ENCODE data around the gene BANK1. TPM values are rescaled to one million over a fixed set of nuclear protein-coding genes. Genes with fewer than 3 reads are reported as not detected.

Gene BANK1
- total RNA-seq, 3 donors from 2014 or later = 0.98 to 13.3 (median 2.0) TPM

DNA sequence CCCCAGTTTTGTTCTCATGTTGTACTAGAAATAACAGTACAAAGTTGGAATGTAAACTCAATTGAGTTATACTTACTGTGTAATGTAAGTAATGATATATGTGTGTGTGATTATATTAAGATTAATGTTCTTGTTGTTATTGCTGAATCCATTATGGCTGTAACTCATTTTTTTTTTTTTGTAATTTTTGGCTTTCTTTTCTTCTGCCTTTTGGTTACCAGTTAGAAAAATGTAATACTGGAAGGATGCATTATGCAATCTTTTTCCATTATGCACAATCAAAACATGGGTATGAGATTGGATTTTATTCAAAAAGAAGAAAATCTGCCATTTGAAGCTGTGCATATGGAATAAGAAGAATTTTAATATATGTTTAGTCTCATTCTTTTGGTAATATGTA, 34.0 kb downstream of the BANK1 start:
- H3K4me1 ChIP-seq = no peaks in the 10 kb centered on the region
- no peak for DNase-seq (ENCODE audit: low spot score in 2 of 2)
- no peak overlapping the region for H3K4me3 ChIP-seq
- H3K27ac ChIP-seq = no peak overlapping the region
- no peak for TF ChIP-seq POLR2AphosphoS5 (IDR thresholded peaks at IDR 0.05)
- no peak for TF ChIP-seq CTCF (IDR thresholded peaks at IDR 0.05)
- TF ChIP-seq POLR2A (IDR thresholded peaks at IDR 0.05) = no peak
- H3K36me3 ChIP-seq = no peaks in the 10 kb centered on the region
- H3K9me3 ChIP-seq = no peaks in the 10 kb centered on the region
- intact Hi-C loops (cut with DNase I; ENCODE audit: low total_unique reads) = no loop called here
- H3K27me3 ChIP-seq = no peaks in the 10 kb centered on the region

DNA sequence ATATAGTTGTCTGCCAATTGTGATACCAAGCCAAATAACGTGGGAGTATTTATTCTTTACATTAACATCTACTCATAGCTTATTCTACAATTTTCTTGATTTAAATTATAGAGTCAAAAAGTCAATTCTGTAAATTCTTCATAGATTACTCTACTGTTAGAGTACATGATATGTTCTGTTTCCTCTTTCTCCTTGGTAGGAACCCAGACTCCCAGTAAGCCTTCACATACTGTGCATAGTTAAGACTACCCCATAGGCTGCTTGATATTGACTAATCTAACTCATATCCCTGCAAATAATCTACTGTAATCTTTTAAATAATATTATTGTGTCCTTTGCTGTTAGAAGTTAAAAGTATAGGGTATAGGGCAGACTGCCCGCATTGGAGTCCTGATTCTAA, 35.4 kb downstream of the BANK1 start:
- Histone ChIP-seq H3K27me3 (no peaks in the 10 kb centered on the region), H3K27ac (no peak overlapping the region), H3K9me3 (no peaks in the 10 kb centered on the region), H3K4me1 (no peaks in the 10 kb centered on the region), H3K36me3 (no peaks in the 10 kb centered on the region), H3K4me3 (no peak overlapping the region)
- intact Hi-C loops (cut with DNase I; ENCODE audit: low total_unique reads) = no loop called here
- TF ChIP-seq CTCF (IDR thresholded peaks at IDR 0.05) (no peak), POLR2AphosphoS5 (IDR thresholded peaks at IDR 0.05) (no peak), POLR2A (IDR thresholded peaks at IDR 0.05) (no peak)
- no peak for DNase-seq (ENCODE audit: low spot score in 2 of 2)

DNA sequence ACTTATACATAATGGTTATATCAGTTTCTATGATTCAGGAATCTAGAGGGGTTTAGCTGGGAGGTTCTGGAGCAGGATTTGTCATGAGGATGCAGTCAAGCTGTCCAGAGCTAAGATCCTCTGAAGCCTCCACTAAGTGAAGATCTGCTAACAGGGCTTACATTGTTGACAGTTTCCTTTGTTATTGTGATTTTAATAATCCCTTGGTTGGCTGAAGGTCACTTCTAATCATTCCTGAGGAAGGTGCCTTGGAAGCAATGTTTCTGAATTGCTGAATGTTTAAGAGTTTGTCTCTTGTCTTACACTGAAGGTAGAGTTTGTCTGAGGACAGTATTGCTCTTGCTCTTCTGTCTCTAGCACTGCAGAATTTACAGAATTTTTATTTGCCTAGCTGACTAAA, 41.3 kb downstream of the BANK1 start:
- TF ChIP-seq POLR2A (IDR thresholded peaks at IDR 0.05) (no peak), CTCF (IDR thresholded peaks at IDR 0.05) (no peak), POLR2AphosphoS5 (IDR thresholded peaks at IDR 0.05) (no peak)
- H3K4me3 ChIP-seq = no peak overlapping the region
- no peak overlapping the region for H3K27ac ChIP-seq
- intact Hi-C loops (cut with DNase I; ENCODE audit: low total_unique reads) = no loop called here
- no peak for DNase-seq (ENCODE audit: low spot score in 2 of 2)
- H3K27me3 ChIP-seq = no peaks in the 10 kb centered on the region
- H3K9me3 ChIP-seq = no peaks in the 10 kb centered on the region
- H3K4me1 ChIP-seq = peaks cover 0 to 3% of the 10 kb centered on the region in 2 donors
- no peaks in the 10 kb centered on the region for H3K36me3 ChIP-seq

GRCh38 chr4:101833480-101833879, 43.0 kb downstream of the BANK1 start:
- peaks cover 0 to 3% of the 10 kb centered on the region in 2 donors for H3K4me1 ChIP-seq
- no peaks in the 10 kb centered on the region for H3K27me3 ChIP-seq
- H3K9me3 ChIP-seq = no peaks in the 10 kb centered on the region
- H3K4me3 ChIP-seq = no peak overlapping the region
- no peak overlapping the region for H3K27ac ChIP-seq
- no peak for DNase-seq (ENCODE audit: low spot score in 2 of 2)
- H3K36me3 ChIP-seq = no peaks in the 10 kb centered on the region
- intact Hi-C loops (cut with DNase I; ENCODE audit: low total_unique reads) = no loop called here
- no peak for TF ChIP-seq CTCF (IDR thresholded peaks at IDR 0.05)
- no peak for TF ChIP-seq POLR2A (IDR thresholded peaks at IDR 0.05)
- TF ChIP-seq POLR2AphosphoS5 (IDR thresholded peaks at IDR 0.05) = no peak

- TF ChIP-seq POLR2A (IDR thresholded peaks at IDR 0.05) (no peak), POLR2AphosphoS5 (IDR thresholded peaks at IDR 0.05) (no peak), CTCF (IDR thresholded peaks at IDR 0.05) (no peak)
Measured at GRCh38 chr4:101835121-101835904, 44.8 kb downstream of the BANK1 start.

More at GRCh38 chr4:101835121-101835904, 44.8 kb downstream of the BANK1 start:
- Histone ChIP-seq H3K9me3 (no peaks in the 10 kb centered on the region), H3K27me3 (no peaks in the 10 kb centered on the region), H3K4me1 (peaks cover 0 to 3% of the 10 kb centered on the region in 2 donors), H3K27ac (peak overlapping the region in 1 of 2 donors; percentile 49), H3K36me3 (no peaks in the 10 kb centered on the region), H3K4me3 (no peak overlapping the region)
- no peak for DNase-seq (ENCODE audit: low spot score in 2 of 2)
- intact Hi-C loops (cut with DNase I; ENCODE audit: low total_unique reads) = no loop called here

All from breast epithelium (tissue), 4 donors.